IPS-20b (cell line): ENCODE results near the gene MTM1.

Source experiments
- H3K27ac ChIP-seq: one replicate; pipeline ENCODE4 v1.5.1; 2013; ENCODE audit warnings: low read length
- H3K27me3 ChIP-seq: 2 replicates; pipeline ENCODE4 v1.6.1; 2013; ENCODE audit warnings: mild to moderate bottlenecking, low read length, inconsistent platforms; ENCODE audit not compliant: insufficient read depth
- H3K36me3 ChIP-seq: 2 replicates; pipeline ENCODE4 v1.6.1; 2013; ENCODE audit warnings: low read depth, mild to moderate bottlenecking, inconsistent platforms, low read length, moderate library complexity; ENCODE audit not compliant: insufficient read depth
- H3K4me1 ChIP-seq: 2 replicates; pipeline ENCODE4 v1.6.1; 2013; ENCODE audit warnings: mild to moderate bottlenecking, control low read depth, inconsistent platforms, low read length, moderate library complexity; ENCODE audit not compliant: insufficient read depth
- H3K4me3 ChIP-seq: 2 replicates; pipeline ENCODE4 v1.5.1; 2013; ENCODE audit warnings: mild to moderate bottlenecking, low read length, inconsistent platforms
- H3K9ac ChIP-seq: 2 replicates; pipeline ENCODE4 v1.6.1; 2013; ENCODE audit warnings: low read depth, mild to moderate bottlenecking, inconsistent platforms, low read length, moderate library complexity
- H3K9me3 ChIP-seq: 2 replicates; pipeline ENCODE4 v1.6.1; 2013; ENCODE audit warnings: mild to moderate bottlenecking, low read depth, low read length, inconsistent platforms; ENCODE audit not compliant: insufficient read depth

MTM1 gene

DNA sequence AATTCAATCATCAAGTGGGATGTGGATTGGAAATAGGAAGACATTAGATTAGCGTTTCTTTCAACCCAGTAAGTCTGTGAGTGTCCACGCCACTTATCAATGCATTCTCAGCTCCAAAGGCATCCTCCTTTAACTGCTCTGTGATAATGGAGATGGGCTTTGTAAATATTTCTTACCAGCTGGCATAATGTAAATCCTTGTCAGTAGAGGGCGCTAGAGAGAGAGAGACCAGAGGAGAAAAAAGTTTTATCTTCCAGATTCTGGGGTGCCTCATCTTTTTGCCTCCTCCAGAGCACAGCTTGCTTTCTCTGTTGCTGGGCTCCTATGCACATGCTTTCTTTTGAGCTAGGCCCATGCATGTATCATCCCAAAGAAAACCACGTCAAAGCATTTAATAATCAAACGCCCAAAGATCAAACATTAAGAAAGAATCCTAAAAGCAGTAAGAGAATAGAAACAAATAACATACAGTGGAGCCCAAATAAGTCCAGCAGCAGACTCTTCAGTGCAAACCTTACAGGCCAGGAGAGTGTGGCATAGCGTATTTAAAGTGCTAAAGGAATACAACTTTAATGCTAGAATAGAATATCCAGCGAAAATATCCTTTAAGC is 115.2 kb downstream of the MTM1 start:
- Histone ChIP-seq H3K9me3 (no peaks in the 10 kb centered on the region), H3K4me1 (no peaks in the 10 kb centered on the region), H3K9ac (no peak overlapping the region), H3K27ac (no peak overlapping the region), H3K36me3 (no peaks in the 10 kb centered on the region), H3K27me3 (no peaks in the 10 kb centered on the region), H3K4me3 (no peak overlapping the region)

DNA sequence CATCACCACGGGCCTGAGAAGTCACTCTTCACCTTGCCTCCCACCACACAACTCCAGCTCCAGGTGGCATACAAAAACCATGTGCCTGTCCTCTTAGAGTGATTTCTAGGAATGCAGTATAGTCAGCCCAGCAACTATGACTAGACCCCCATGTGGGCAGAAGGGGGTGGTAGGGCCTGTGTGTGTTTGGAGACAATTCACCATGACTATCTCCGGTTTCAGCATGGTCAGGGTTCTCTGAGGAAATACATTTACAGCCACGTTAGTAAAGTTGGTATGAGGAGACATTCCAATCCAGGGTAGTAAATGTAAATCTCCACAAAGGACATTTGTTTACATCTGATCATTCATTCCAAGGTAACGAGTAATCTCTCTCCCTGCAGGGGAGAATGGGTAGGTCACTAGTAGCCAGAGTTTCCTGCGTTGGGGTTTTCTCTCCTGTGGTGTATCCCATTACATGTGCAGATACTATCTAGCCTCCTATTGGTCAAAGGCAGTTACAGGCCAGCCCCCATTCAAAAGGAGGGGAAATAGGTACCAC is 120.6 kb downstream of the MTM1 start:
- H3K4me1 ChIP-seq: no peaks in the 10 kb centered on the region
- H3K27ac ChIP-seq: no peak overlapping the region
- no peaks in the 10 kb centered on the region for H3K9me3 ChIP-seq
- H3K36me3 ChIP-seq: no peaks in the 10 kb centered on the region
- H3K4me3 ChIP-seq: no peak overlapping the region
- H3K9ac ChIP-seq: no peak overlapping the region
- H3K27me3 ChIP-seq: no peaks in the 10 kb centered on the region

DNA sequence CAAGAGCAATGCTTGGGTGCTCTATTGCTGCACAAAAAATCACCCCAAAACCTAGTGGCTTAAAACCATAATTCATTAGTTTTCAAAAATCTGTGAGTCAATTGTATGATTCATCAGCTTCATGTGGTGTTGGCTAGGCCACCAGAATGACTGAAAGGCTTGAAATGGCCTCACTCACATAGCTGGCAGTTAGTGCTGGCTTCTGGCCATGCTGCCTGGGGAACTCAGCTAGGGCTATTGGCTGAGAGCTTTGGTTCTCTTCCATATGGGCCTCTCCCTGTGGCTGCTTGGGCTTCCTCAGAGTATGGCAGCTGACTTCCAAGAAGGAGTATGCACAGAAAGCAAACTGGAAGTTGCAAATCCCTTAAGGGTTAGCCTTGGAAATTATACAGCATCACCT is 121.7 kb downstream of the MTM1 start:
- Histone ChIP-seq H3K36me3 (no peaks in the 10 kb centered on the region), H3K27ac (no peak overlapping the region), H3K27me3 (no peaks in the 10 kb centered on the region), H3K4me3 (no peak overlapping the region), H3K4me1 (no peaks in the 10 kb centered on the region), H3K9ac (no peak overlapping the region), H3K9me3 (no peaks in the 10 kb centered on the region)

DNA sequence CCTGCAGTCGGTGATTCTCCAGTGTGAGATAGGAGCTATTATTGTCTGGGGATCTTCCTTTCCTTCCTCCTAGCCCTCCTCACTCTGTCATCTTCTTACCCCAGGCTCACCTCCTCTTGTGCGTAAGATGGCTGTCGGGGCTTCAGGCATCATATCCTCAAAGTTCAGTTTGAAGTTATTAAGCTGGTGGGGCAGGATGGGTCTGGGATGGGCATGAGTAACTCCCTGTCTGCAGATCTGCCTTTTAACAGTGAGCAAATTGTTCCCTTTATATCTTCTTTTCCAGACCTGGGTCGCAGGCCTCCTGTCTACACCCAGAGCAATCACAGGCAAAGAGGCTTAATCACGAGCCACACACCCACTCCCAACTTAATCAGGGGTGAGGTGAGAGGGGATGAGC is 123.9 kb downstream of the MTM1 start:
- Histone ChIP-seq H3K4me3 (peak overlapping the region; percentile 88), H3K36me3 (no peaks in the 10 kb centered on the region), H3K9me3 (no peaks in the 10 kb centered on the region), H3K9ac (peak overlapping the region; percentile 85; the same call in 1 of the 2 replicates), H3K4me1 (no peaks in the 10 kb centered on the region), H3K27me3 (no peaks in the 10 kb centered on the region), H3K27ac (no peak overlapping the region)

DNA sequence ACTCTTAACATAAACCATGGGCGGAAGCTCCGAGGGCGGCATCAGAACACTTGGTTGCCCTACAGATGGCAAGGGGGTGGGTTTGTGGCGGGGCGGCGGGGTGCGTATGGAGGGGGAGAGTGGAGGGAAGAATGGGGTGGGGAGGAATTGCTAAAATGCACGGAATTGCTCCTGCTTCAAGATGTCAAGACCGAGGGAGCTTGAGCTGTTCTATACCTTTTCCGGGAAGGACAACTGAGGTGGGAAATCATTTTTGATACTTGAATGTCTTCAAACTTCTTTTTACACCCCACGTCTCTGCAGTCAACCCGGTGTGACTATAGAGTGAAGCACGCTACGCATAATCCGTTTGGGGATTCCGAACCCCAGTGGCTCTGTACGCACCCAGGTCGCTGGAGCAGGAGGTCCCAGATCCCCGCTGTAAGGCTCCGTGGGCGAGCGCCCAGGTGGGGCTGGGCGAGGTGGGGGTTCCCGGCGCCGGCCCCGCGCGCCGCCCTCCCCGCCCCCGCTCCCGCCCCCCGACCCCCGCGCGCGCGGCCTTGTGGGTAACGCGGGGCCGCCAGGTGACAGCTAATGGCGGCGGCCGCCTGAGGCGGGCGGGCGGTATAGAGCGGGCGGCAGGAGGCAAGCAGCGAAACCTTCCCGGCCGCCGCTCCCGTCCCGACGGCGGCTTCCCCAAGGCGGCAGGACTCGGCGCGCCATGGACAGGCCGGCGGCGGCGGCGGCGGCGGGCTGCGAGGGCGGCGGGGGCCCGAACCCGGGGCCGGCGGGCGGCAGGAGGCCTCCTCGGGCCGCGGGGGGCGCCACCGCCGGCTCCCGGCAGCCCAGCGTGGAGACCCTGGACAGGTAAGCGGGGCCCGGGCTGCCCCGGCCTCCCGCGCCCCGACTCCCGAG is 124.7 kb downstream of the MTM1 start, which contains the start of gene MTMR1:
Gene MTMR1, plus strand, starts transcription at position 566 of the 894 bp plus-strand sequence. Its CDS starts 135 bp downstream, at position 701.
- peak within 1 kb of the TSS; percentile 88 for H3K4me3 ChIP-seq
- peak within 1 kb of the TSS; percentile 85 for H3K9ac ChIP-seq
- H3K9me3 ChIP-seq: no peaks in the 10 kb centered on the region
- no peaks in the 10 kb centered on the region for H3K4me1 ChIP-seq
- H3K27ac ChIP-seq: no peak within 1 kb of the TSS
- H3K36me3 ChIP-seq: no peaks in the 10 kb centered on the region
- H3K27me3 ChIP-seq: no peaks in the 10 kb centered on the region

DNA sequence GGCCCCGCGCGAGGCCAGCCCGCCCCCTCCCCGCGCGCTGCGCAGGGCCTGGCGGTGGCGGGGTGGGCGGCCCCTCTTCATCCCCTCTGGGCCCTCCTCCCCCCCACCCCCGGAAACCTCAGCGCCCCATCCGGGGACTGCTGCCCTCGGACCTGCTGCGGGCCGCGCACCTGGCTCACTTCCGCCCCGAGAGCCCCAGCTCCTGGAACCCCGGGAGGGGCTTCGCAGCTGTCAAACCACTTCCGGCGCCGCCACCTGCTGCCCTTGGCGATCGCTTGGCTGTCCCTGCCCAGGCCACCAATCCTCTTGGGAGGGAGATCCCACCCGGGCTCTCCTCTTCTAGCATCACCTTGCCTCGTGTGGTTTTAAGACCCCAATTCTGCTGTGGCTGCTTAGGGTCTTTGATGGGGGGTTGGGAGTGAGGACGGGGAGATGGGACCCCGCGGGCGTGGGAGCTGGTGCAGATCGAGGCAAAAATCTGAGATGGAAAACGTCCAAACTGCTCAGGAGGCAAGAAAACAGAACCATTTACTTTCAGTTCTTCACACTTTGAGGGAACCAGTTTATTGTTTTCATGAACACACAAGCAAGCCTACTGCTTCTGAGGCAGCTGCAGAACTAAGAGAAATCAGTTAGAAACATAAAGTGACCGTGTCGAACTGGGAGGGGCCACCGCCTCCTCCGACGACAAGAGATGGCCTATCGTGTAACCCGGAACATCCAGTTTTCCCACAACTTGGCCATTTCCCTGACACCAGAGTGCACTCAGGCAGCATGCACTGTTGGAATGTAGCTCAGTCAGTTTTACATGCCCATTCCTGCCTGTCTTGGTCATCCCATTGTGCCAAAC is 125.5 kb downstream of the MTM1 start:
- H3K36me3 ChIP-seq: no peaks in the 10 kb centered on the region
- H3K4me1 ChIP-seq: no peaks in the 10 kb centered on the region
- no peaks in the 10 kb centered on the region for H3K9me3 ChIP-seq
- no peak overlapping the region for H3K27ac ChIP-seq
- no peaks in the 10 kb centered on the region for H3K27me3 ChIP-seq
- H3K4me3 ChIP-seq: peak overlapping the region; percentile 68
- H3K9ac ChIP-seq: peak overlapping the region; percentile 29; the same call in 1 of the 2 replicates

DNA sequence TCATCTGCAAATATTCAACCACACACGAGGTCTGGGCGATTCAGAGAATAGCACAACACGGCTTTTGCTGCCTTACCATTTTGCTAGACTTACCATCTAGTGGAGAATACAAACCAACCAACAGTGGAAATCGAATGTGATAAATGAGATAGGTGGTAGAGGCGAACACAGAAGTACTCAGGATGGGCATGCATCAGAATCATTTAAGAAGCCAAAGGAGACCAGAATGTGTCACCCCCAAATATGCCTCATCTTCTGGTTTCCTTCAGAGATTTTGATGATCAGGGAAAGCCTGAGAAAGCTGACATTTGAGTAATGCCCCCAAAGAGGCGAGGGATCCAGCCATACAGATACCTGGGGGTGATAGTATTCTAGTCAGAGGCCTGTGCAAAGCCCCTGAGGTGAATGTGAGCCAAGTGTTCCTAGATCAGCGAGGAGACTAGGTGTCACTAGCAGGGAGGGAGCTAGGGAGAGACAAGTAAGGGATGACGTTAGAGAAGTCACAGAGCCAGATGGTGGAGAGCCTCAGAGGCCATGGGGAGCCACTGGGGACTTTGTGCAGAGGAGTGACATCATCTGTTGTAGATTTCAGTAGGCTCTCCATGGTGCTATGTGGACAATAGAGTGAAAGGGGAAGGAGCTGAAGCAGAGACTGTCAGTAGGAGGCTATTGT is 126.5 kb downstream of the MTM1 start:
- Histone ChIP-seq H3K9me3 (no peaks in the 10 kb centered on the region), H3K36me3 (0 out of 2 replicates have a peak, but pooled peaks cover 3% of the 10 kb centered on the region), H3K4me1 (no peaks in the 10 kb centered on the region), H3K27ac (no peak overlapping the region), H3K27me3 (no peaks in the 10 kb centered on the region), H3K9ac (no peak overlapping the region), H3K4me3 (no peak overlapping the region)

DNA sequence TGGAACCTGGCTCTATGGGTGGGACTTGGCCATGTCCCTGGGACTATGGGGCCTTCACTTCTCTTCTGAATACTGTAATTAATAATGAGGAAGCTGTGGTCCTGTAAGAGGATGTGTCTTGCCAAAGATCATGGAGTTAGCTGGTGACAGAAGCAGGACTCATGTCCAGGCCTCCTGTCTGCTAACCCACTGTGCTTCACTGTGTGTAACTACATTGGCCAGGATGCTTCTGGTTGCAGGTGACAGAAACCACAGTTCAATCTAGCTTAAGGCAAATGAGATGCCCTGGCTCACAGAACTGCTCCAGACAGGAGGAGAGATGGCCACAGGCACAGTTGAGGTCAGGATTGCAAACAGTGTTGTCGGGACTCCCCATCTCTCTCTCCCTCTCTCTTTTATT is 127.9 kb downstream of the MTM1 start:
- Histone ChIP-seq H3K9me3 (no peaks in the 10 kb centered on the region), H3K27me3 (no peaks in the 10 kb centered on the region), H3K4me3 (no peak overlapping the region), H3K36me3 (0 out of 2 replicates have a peak, but pooled peaks cover 3% of the 10 kb centered on the region), H3K4me1 (no peaks in the 10 kb centered on the region), H3K27ac (no peak overlapping the region), H3K9ac (no peak overlapping the region)

DNA sequence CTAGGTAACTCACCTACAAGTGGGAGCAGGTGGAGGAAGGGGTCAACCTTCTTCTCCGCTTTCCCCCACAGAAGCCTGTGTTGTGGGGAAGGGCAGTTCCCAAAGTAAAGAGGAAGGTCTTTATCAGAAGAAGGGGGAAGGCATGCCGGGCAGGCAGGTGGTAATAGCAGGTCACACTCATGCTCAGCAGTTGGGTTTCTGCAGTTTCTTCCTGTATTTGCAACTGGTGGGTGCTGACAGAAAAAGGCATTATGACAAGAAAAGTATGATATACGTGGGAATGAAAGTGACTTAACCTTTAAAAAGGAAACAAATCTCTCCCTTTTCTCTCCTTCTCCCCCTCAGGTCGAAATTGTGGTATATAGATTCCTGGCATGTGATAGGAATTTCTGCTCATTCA is 128.4 kb downstream of the MTM1 start:
- Histone ChIP-seq H3K9me3 (no peaks in the 10 kb centered on the region), H3K36me3 (0 out of 2 replicates have a peak, but pooled peaks cover 3% of the 10 kb centered on the region), H3K27ac (no peak overlapping the region)

DNA sequence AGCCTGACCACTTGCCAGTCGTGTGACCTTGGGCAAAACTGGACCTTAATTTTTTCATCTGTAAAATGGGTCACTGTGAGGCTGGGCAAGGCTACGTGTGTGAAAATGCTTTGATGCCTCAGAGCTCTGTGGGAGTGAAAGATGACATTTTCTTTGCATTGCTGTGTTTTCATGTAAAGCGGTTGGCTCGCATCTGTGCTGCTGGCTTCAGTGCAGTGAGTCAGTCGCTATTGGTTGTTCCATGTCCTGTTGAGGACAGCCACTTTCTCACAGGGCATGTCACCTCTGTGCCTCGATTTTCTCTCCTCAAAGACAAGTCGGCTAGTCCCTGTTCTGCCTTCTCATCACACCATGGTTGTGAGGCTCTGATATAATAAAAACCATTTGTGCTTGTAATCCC is 129.2 kb downstream of the MTM1 start:
- no peaks in the 10 kb centered on the region for H3K27me3 ChIP-seq
- H3K9me3 ChIP-seq: no peaks in the 10 kb centered on the region
- no peak overlapping the region for H3K9ac ChIP-seq
- H3K36me3 ChIP-seq: 0 out of 2 replicates have a peak, but pooled peaks cover 3% of the 10 kb centered on the region
- no peak overlapping the region for H3K4me3 ChIP-seq
- H3K27ac ChIP-seq: no peak overlapping the region
- no peaks in the 10 kb centered on the region for H3K4me1 ChIP-seq

More for the DNA sequence above, 128.4 kb downstream of the MTM1 start:
- Histone ChIP-seq H3K4me1 (no peaks in the 10 kb centered on the region), H3K27me3 (no peaks in the 10 kb centered on the region), H3K4me3 (no peak overlapping the region), H3K9ac (no peak overlapping the region)

DNA sequence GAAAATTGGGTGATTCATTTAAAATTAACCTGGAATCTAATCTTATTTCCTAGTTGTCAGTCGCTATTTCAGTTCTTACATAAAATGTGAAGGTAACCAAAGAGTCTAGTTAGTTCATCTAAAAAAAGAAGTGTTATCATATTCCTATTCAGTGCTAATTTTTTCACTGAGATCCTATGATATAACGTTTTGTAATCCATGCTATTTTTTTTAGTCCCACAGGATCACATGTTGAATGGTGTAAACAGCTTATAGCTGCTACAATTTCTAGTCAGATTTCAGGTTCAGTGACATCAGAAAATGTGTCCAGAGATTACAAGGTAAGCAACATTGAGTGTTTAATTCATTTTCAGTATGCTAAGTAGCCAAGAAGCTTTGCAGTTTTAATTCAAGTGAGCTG is 130.6 kb downstream of the MTM1 start:
- Histone ChIP-seq H3K9ac (no peak overlapping the region), H3K27ac (no peak overlapping the region), H3K4me3 (no peak overlapping the region), H3K27me3 (no peaks in the 10 kb centered on the region), H3K9me3 (no peaks in the 10 kb centered on the region), H3K4me1 (no peaks in the 10 kb centered on the region), H3K36me3 (0 out of 2 replicates have a peak, but pooled peaks cover 3% of the 10 kb centered on the region)
